Colonic mucosa (tissue), 4 donors: ENCODE results near the gene NCOA7. TPM values are rescaled to one million over a fixed set of nuclear protein-coding genes. Genes with fewer than 3 reads are reported as not detected.

ENCODE experiments used
- DNase-seq: peaks from one replicate; pipeline ENCODE4 v3.0.0-alpha.2; 2020
- H3K27ac ChIP-seq: fragments of 200-600 bp; one replicate; pipeline ENCODE4 v1.8.0; 2021
- H3K27me3 ChIP-seq: fragments of 200-600 bp; one replicate; pipeline ENCODE4 v1.8.0; 2021
- H3K36me3 ChIP-seq: fragments of 200-600 bp; one replicate; pipeline ENCODE4 v1.8.0; 2021
- H3K4me1 ChIP-seq: fragments of 200-600 bp; one replicate; pipeline ENCODE4 v1.8.0; 2021; ENCODE audit warnings: mild to moderate bottlenecking
- H3K4me3 ChIP-seq: fragments of 200-600 bp; one replicate; pipeline ENCODE4 v1.8.0; 2021
- H3K9ac ChIP-seq, 2 donors: one replicate each; pipeline ENCODE4 v1.7.0; 2013; ENCODE audit warnings: control low read depth in 2 of 2, low read depth in 2 of 2, low read length in 2 of 2
- H3K9me3 ChIP-seq: fragments of 200-600 bp; one replicate; pipeline ENCODE4 v1.8.0; 2021
- intact Hi-C: fragments of 100-400 bp; cut with DNase I; formaldehyde crosslinking; loops from one replicate; pipeline ENCODE4 v1.14.1; 2022
- total RNA-seq, 2 donors: library from RNA; stranded (reverse); fragmentation: NEBNext Ultra II Directional in 1 of 2; extraction: Animal tissue kit (Norgen Biotek cat#: 25700) in 1 of 2; gene quantifications; one replicate each; pipeline ENCODE4 v1.2.1, GENCODE V29; 2021
- TF ChIP-seq, protein P1 (sequence below): fragments of 200-600 bp; IDR thresholded peaks from one replicate; pipeline ENCODE4 v1.8.0; 2022; ENCODE audit warnings: antibody characterized with exemption, mild to moderate bottlenecking
- donor health status: healthy.
- donor health status: DM: no; HTN: no; CAD: no.
- donor health status: DM: no; HTN: no; CAD: no.

NCOA7 gene
- total RNA-seq, 2 donors from 2014 or later: 24.9 to 59.3 TPM

GRCh38 chr6:125745281-125746018 lies 45.3 kb upstream of the NCOA7 start:
- TF ChIP-seq, protein P1, sequence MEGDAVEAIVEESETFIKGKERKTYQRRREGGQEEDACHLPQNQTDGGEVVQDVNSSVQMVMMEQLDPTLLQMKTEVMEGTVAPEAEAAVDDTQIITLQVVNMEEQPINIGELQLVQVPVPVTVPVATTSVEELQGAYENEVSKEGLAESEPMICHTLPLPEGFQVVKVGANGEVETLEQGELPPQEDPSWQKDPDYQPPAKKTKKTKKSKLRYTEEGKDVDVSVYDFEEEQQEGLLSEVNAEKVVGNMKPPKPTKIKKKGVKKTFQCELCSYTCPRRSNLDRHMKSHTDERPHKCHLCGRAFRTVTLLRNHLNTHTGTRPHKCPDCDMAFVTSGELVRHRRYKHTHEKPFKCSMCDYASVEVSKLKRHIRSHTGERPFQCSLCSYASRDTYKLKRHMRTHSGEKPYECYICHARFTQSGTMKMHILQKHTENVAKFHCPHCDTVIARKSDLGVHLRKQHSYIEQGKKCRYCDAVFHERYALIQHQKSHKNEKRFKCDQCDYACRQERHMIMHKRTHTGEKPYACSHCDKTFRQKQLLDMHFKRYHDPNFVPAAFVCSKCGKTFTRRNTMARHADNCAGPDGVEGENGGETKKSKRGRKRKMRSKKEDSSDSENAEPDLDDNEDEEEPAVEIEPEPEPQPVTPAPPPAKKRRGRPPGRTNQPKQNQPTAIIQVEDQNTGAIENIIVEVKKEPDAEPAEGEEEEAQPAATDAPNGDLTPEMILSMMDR: no peak
- intact Hi-C loops: no loop called here

GRCh38 chr6:125746019-125746414 lies 44.7 kb upstream of the NCOA7 start:
- Histone ChIP-seq H3K27ac (no peak overlapping the region), H3K27me3 (peaks cover 51% of the 10 kb centered on the region), H3K4me3 (no peak overlapping the region), H3K9me3 (no peaks in the 10 kb centered on the region), H3K9ac (no peak overlapping the region), H3K36me3 (no peaks in the 10 kb centered on the region), H3K4me1 (peaks cover 5% of the 10 kb centered on the region)
- intact Hi-C loops: no loop called here
- TF ChIP-seq, protein P1: no peak
- no peak for DNase-seq

More at GRCh38 chr6:125745281-125746018, 45.3 kb upstream of the NCOA7 start:
- DNase-seq: no peak
- Histone ChIP-seq H3K9me3 (no peaks in the 10 kb centered on the region), H3K9ac (no peak overlapping the region), H3K4me1 (peaks cover 5% of the 10 kb centered on the region), H3K27ac (no peak overlapping the region), H3K4me3 (no peak overlapping the region), H3K27me3 (peaks cover 46% of the 10 kb centered on the region), H3K36me3 (no peaks in the 10 kb centered on the region)

DNA sequence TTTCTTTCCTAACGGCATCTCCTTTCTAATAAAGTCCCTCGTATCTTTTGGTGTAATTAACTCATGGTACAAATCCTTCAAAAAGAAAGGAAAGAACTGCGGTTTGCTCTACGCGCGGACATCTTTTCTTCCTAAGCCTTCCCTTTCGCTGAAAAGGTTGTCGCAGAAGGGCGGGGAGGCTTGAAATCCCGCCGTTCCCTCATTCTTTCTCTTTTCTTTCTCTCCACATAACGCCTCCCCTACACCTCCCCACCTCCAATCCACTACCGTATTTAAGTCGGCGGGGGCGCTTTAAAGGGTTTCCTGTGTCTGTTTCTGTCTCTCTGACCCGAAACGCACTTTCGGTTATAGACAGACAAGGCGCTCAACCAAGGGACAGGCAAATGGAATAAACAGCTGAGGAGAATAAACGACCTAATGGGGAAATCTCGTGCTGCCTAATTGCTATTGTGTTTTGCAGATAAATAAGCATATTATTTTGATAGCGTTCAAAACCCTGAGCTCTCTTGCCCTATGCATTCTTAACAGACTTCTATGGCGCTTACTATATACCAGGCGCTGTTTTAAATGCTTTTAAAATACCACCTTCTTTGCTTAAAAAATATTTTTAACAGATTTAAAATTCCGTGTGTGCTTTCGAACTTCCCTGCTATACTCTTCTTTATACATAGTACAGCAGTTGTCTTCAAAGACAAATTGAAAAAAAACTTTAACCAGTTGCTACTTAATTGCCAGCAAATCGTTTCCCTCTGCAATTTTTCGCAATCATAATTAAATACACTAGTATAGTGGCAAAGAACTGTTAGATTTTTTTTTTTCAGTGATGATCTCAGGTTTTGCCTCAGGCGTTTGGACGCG lies 43.8 kb upstream of the NCOA7 start:
- DNase-seq: peak; percentile 59
- TF ChIP-seq, protein P1: no peak
- H3K9ac ChIP-seq: peak overlapping the region; percentile 13 to 26
- peak overlapping the region; percentile 69 for H3K4me3 ChIP-seq
- H3K36me3 ChIP-seq: no peaks in the 10 kb centered on the region
- H3K27me3 ChIP-seq: peaks cover 57% of the 10 kb centered on the region
- H3K27ac ChIP-seq: no peak overlapping the region
- H3K4me1 ChIP-seq: peaks cover 5% of the 10 kb centered on the region
- no peaks in the 10 kb centered on the region for H3K9me3 ChIP-seq
- intact Hi-C loops: no loop called here

- peak; percentile 33 for DNase-seq
- H3K27me3 ChIP-seq: peaks cover 57% of the 10 kb centered on the region
- TF ChIP-seq, protein P1: no peak
- peak overlapping the region; percentile 69 for H3K4me3 ChIP-seq
- intact Hi-C loops: no loop called here
- no peaks in the 10 kb centered on the region for H3K9me3 ChIP-seq
- H3K27ac ChIP-seq: no peak overlapping the region
- H3K36me3 ChIP-seq: no peaks in the 10 kb centered on the region
- H3K9ac ChIP-seq: peak overlapping the region; percentile 57 to 78
- H3K4me1 ChIP-seq: peaks cover 5% of the 10 kb centered on the region
Observed at GRCh38 chr6:125747589-125748405, 43.0 kb upstream of the NCOA7 start.
